ENCODE measurements around the gene EPHA3. TPM values are rescaled to one million over a fixed set of nuclear protein-coding genes. Genes with fewer than 3 reads are reported as not detected.
A peak's percentile ranks its signal among the peaks of the same experiment; 100 is the strongest.

The EPHA3 gene
- total and polyA plus RNA-seq, 4 donors = 0.18 to 11.7 (median 1.5) TPM

DNA sequence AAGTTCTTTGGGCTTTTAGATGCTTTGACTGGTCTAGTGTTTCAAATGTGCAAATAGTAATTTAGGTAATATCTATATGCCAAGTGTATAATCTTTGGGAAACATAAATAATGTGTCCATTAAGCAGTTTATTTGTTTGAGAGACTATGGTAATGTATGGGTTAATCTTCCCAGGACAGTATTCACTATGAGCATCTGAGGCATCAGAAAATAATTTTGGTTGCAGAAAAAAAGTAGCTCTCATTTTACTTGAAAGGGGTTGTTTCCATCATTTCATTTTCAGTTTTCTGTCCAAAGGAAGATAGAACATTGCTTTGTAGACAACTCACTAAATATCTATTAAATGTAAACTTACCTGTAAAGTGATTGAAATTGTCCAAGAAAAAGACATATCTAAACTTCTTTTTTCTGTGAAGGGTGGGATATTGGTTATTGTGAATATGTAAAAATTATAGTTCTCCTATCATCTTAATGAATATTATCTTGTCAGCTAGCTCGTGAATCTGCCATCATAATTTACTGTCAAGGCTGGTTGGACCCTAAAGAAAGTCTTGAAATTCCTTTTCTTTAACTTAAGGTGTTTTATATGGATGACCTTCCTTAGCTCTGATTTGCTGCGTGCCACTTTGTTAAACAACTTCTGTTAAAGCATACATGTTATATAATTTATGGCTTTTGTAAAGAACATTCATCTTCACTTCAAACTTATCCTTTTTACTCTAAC is 108.8 kb downstream of the EPHA3 start:
- Histone ChIP-seq H3K9ac (ENCODE audit: insufficient read depth in 1 of 2, low read length in 2 of 2) (no peak overlapping the region), H3K4me3 (no peak overlapping the region), H3K27me3 (ENCODE audit: control insufficient read depth in 3 of 3, insufficient read depth in 3 of 3, low read length in 2 of 3) (no peaks in the 10 kb centered on the region), H3K9me3 (ENCODE audit: control insufficient read depth in 4 of 4, insufficient read depth in 3 of 4, low read length in 3 of 4) (no peaks in the 10 kb centered on the region), H3K36me3 (ENCODE audit: control insufficient read depth in 4 of 4, insufficient read depth in 4 of 4, low read length in 4 of 4) (no peaks in the 10 kb centered on the region), H3K27ac (ENCODE audit: low read depth in 1 of 2, low read length in 1 of 2) (no peak overlapping the region), H3K4me1 (ENCODE audit: control insufficient read depth in 5 of 5, insufficient read depth in 5 of 5, low read length in 5 of 5) (peaks cover 0 to 40% (median 0%) of the 10 kb centered on the region in 5 donors)
- TF ChIP-seq CTCF (IDR thresholded peaks at IDR 0.05; ENCODE audit: control extremely low read depth, extremely low read depth) = no peak
- DNase-seq (no peak), ATAC-seq (ENCODE audit: insufficient read depth, low FRiP score) (no peak)
- WGBS, 2 donors = 52 to 60% methylated on average over 2 of the region's 2 CpGs

DNA sequence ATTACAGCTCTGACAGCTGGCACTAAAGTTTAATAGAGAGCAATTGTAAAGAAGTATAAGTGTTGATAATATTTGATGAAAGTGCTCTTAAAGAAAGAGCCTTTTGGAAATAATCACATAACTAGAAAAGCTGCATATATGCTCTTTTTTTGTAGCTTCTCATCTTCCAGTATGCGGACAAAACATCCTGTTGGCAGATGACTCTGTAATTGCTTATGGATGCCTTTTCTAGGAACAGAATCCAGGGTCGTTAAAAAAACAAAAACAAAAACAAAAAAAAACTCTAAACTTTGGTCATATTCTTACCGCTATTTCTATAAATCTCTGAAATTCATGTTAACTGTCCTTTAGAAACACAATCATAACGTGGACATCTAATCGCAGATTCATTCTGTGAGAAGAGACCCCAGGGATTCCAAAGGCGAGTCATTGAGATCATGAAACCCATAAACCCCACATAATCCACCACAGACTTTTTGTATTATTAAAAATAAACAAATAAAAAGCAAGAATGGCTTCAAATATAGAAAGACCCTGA is 109.8 kb downstream of the EPHA3 start:
- peak in 2 of 3 donors; percentile 64 to 65 for DNase-seq
- H3K27ac ChIP-seq (ENCODE audit: low read depth in 1 of 2, low read length in 1 of 2) = no peak overlapping the region
- H3K36me3 ChIP-seq (ENCODE audit: control insufficient read depth in 4 of 4, insufficient read depth in 4 of 4, low read length in 4 of 4) = no peaks in the 10 kb centered on the region
- no peaks in the 10 kb centered on the region for H3K27me3 ChIP-seq (ENCODE audit: control insufficient read depth in 3 of 3, insufficient read depth in 3 of 3, low read length in 2 of 3)
- no peak overlapping the region for H3K4me3 ChIP-seq
- no peak for TF ChIP-seq CTCF (IDR thresholded peaks at IDR 0.05; ENCODE audit: control extremely low read depth, extremely low read depth)
- no peaks in the 10 kb centered on the region for H3K9me3 ChIP-seq (ENCODE audit: control insufficient read depth in 4 of 4, insufficient read depth in 3 of 4, low read length in 3 of 4)
- peak overlapping the region in 1 of 2 donors; percentile 0 for H3K9ac ChIP-seq (ENCODE audit: insufficient read depth in 1 of 2, low read length in 2 of 2)
- H3K4me1 ChIP-seq (ENCODE audit: control insufficient read depth in 5 of 5, insufficient read depth in 5 of 5, low read length in 5 of 5) = peaks cover 0 to 40% (median 0%) of the 10 kb centered on the region in 5 donors
- 62 to 74% methylated on average over 6 of the region's 6 CpGs for WGBS, 2 donors
- no peak for ATAC-seq (ENCODE audit: insufficient read depth, low FRiP score)

DNA sequence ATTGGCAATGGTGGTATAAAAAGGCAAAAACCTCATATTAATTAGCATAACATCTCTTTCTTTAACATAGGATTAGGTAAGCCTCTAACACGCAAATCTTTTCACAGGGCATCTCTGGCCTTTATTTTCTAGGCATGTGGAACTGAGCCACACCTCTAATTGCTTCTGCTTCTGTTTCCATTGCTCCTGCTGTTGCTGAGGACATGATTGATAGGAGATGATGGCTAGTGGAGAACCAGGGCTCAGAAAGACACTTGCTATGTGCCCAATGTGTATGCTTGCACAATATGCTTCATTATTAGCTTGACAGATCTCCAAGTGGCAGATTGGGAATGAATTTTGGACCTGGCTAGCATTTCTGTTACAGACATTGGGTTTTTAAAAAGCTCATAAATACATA is 114.5 kb downstream of the EPHA3 start:
- no peak overlapping the region for H3K4me3 ChIP-seq
- TF ChIP-seq CTCF (IDR thresholded peaks at IDR 0.05; ENCODE audit: control extremely low read depth, extremely low read depth) = no peak
- WGBS, 2 donors = 79 to 85% methylated on average over 1 of the region's 1 CpG
- no peak overlapping the region for H3K27ac ChIP-seq (ENCODE audit: low read depth in 1 of 2, low read length in 1 of 2)
- H3K36me3 ChIP-seq (ENCODE audit: control insufficient read depth in 4 of 4, insufficient read depth in 4 of 4, low read length in 4 of 4) = no peaks in the 10 kb centered on the region
- DNase-seq = no peak
- H3K9ac ChIP-seq (ENCODE audit: insufficient read depth in 1 of 2, low read length in 2 of 2) = no peak overlapping the region
- H3K4me1 ChIP-seq (ENCODE audit: control insufficient read depth in 5 of 5, insufficient read depth in 5 of 5, low read length in 5 of 5) = peaks cover 0 to 15% (median 0%) of the 10 kb centered on the region in 5 donors
- H3K9me3 ChIP-seq (ENCODE audit: control insufficient read depth in 4 of 4, insufficient read depth in 3 of 4, low read length in 3 of 4) = no peaks in the 10 kb centered on the region
- ATAC-seq (ENCODE audit: insufficient read depth, low FRiP score) = no peak
- H3K27me3 ChIP-seq (ENCODE audit: control insufficient read depth in 3 of 3, insufficient read depth in 3 of 3, low read length in 2 of 3) = no peaks in the 10 kb centered on the region

Measured in lung (tissue), 12 donors.